Endodermal cell (in vitro differentiated cells): ENCODE measurements around the gene AK4. TPM values are rescaled to one million over a fixed set of nuclear protein-coding genes. Genes with fewer than 3 reads are reported as not detected.

Experiments used
- DNase-seq: peaks from one replicate; pipeline ENCODE4 v3.0.0-alpha.2; 2017
- H3K27ac ChIP-seq: 2 replicates; pipeline ENCODE4 v1.5.1; 2013; ENCODE audit warnings: mild to moderate bottlenecking, low read depth, low read length, moderate library complexity
- H3K27me3 ChIP-seq: 2 replicates; pipeline ENCODE4 v1.6.1; 2013; ENCODE audit warnings: mild to moderate bottlenecking, low read length, moderate library complexity; ENCODE audit not compliant: insufficient read depth, control insufficient read depth, poor library complexity, severe bottlenecking
- H3K36me3 ChIP-seq: 2 replicates; pipeline ENCODE4 v1.7.0; 2013; ENCODE audit warnings: mild to moderate bottlenecking, low read length, moderate library complexity; ENCODE audit not compliant: control insufficient read depth, insufficient read depth
- H3K4me1 ChIP-seq: one replicate; pipeline ENCODE4 v1.7.0; 2013; ENCODE audit warnings: low read length; ENCODE audit not compliant: control insufficient read depth, insufficient read depth
- H3K4me3 ChIP-seq: 2 replicates; pipeline ENCODE4 v1.5.1; 2013; ENCODE audit warnings: mild to moderate bottlenecking, low read length, moderate library complexity
- H3K9ac ChIP-seq: 2 replicates; pipeline ENCODE4 v1.6.1; 2013; ENCODE audit warnings: mild to moderate bottlenecking, low read length, moderate library complexity; ENCODE audit not compliant: poor library complexity, severe bottlenecking; ENCODE audit errors: extremely low read depth
- H3K9me3 ChIP-seq: 2 replicates; pipeline ENCODE4 v1.6.1; 2013; ENCODE audit warnings: mild to moderate bottlenecking, low read length, moderate library complexity; ENCODE audit not compliant: control insufficient read depth
- H3K27ac Mint-ChIP-seq: 2 replicates; pipeline ENCODE4 v1.8.0; 2020; ENCODE audit warnings: mixed read lengths
- H3K27me3 Mint-ChIP-seq: 2 replicates; pipeline ENCODE4 v1.8.0; 2021; ENCODE audit warnings: mild to moderate bottlenecking, mixed read lengths; ENCODE audit not compliant: insufficient read depth
- H3K36me3 Mint-ChIP-seq: 2 replicates; pipeline ENCODE4 v1.8.0; 2020; ENCODE audit warnings: low read depth, mixed read lengths
- H3K4me1 Mint-ChIP-seq: 2 replicates; pipeline ENCODE4 v1.8.0; 2020; ENCODE audit warnings: mixed read lengths
- H3K4me3 Mint-ChIP-seq: 2 replicates; pipeline ENCODE4 v1.8.0; 2020; ENCODE audit warnings: mild to moderate bottlenecking, moderate library complexity, mixed read lengths
- H3K9me3 Mint-ChIP-seq: 2 replicates; pipeline ENCODE4 v1.8.0; 2020; ENCODE audit warnings: mild to moderate bottlenecking, mixed read lengths
- CTCF ChIP-seq: fragments of 200-600 bp; sonication (generic); conservative IDR thresholded peaks from 2 replicates; pipeline ENCODE4 v1.5.0; 2021; ENCODE audit warnings: antibody characterized with exemption, mild to moderate bottlenecking
- WGBS, 2 experiments: methylation state at CpG; one replicate each; pipeline versions ENCODE4 v1.1.5 to v1.1.7; 2013; ENCODE audit warnings: missing lambda C conversion rate in 2 of 2, mixed read lengths in 1 of 2; ENCODE audit not compliant: insufficient coverage in 1 of 2, insufficient read length in 1 of 2; 5-methylcytosine and 5-hydroxymethylcytosine counted together
- total RNA-seq, 2 donors: library from RNA; stranded (reverse); fragmentation: NEBNext Ultra II Directional in 1 of 2; extraction: Animal tissue kit (Norgen Biotek cat#: 25700) in 1 of 2; gene quantifications; 2 replicates in 1 of 2; 3 replicates in 1 of 2; pipeline ENCODE4 v1.2.1, GENCODE V29; 2021

The AK4 gene
- total RNA-seq, 2 donors from 2014 or later: 118 to 139 TPM

- Mint-ChIP-seq H3K9me3 (no peaks in the 10 kb centered on the region), H3K36me3 (no peaks in the 10 kb centered on the region), H3K27me3 (no peaks in the 10 kb centered on the region), H3K4me1 (peaks cover 55% of the 10 kb centered on the region), H3K4me3 (no peak overlapping the region), H3K27ac (no peak overlapping the region)
- Histone ChIP-seq H3K4me1 (peaks cover 9% of the 10 kb centered on the region), H3K9ac (no peak overlapping the region), H3K27me3 (no peaks in the 10 kb centered on the region), H3K36me3 (no peaks in the 10 kb centered on the region), H3K9me3 (no peaks in the 10 kb centered on the region), H3K4me3 (no peak overlapping the region), H3K27ac (no peak overlapping the region)
- DNase-seq: no peak
- WGBS, 2 experiments: 93 to 100% methylated on average over 4 to 5 of the region's 5 CpGs
- TF ChIP-seq CTCF: no peak
These were observed 30.2 kb downstream of the AK4 start for GRCh38 chr1:65178235-65178634.

GRCh38 chr1:65179148-65179547, 31.1 kb downstream of the AK4 start:
- Histone ChIP-seq H3K27me3 (no peaks in the 10 kb centered on the region), H3K9me3 (no peaks in the 10 kb centered on the region), H3K9ac (no peak overlapping the region), H3K36me3 (peaks cover 3% of the 10 kb centered on the region), H3K4me1 (peaks cover 9% of the 10 kb centered on the region), H3K27ac (no peak overlapping the region), H3K4me3 (no peak overlapping the region)
- H3K4me3 Mint-ChIP-seq: no peak overlapping the region
- WGBS, 2 experiments: 93 to 100% methylated on average over 1 of the region's 1 CpG
- no peak for DNase-seq
- H3K4me1 Mint-ChIP-seq: peaks cover 47% of the 10 kb centered on the region
- no peaks in the 10 kb centered on the region for H3K27me3 Mint-ChIP-seq
- no peak for TF ChIP-seq CTCF
- H3K9me3 Mint-ChIP-seq: no peaks in the 10 kb centered on the region
- no peaks in the 10 kb centered on the region for H3K36me3 Mint-ChIP-seq
- H3K27ac Mint-ChIP-seq: no peak overlapping the region

- TF ChIP-seq CTCF: no peak
These were observed 33.0 kb downstream of the AK4 start for GRCh38 chr1:65180977-65181376.

More at GRCh38 chr1:65180977-65181376, 33.0 kb downstream of the AK4 start:
- no peaks in the 10 kb centered on the region for H3K9me3 Mint-ChIP-seq
- 100% methylated on average over 1 of the region's 1 CpG; no CpG with 5 or more reads in 1 of the 2 experiments for WGBS, 2 experiments
- peaks cover 8% of the 10 kb centered on the region for H3K36me3 ChIP-seq
- no peak overlapping the region for H3K9ac ChIP-seq
- H3K4me1 Mint-ChIP-seq: peaks cover 45% of the 10 kb centered on the region
- peaks cover 9% of the 10 kb centered on the region for H3K4me1 ChIP-seq
- H3K27me3 ChIP-seq: no peaks in the 10 kb centered on the region
- H3K27me3 Mint-ChIP-seq: no peaks in the 10 kb centered on the region
- H3K9me3 ChIP-seq: no peaks in the 10 kb centered on the region
- H3K4me3 Mint-ChIP-seq: no peak overlapping the region
- no peaks in the 10 kb centered on the region for H3K36me3 Mint-ChIP-seq
- no peak for DNase-seq
- no peak overlapping the region for H3K27ac ChIP-seq
- no peak overlapping the region for H3K27ac Mint-ChIP-seq
- H3K4me3 ChIP-seq: no peak overlapping the region
